ENCODE measurements around the gene SLC35F1.

The SLC35F1 gene

GRCh38 chr6:117986396-117986795, 79.3 kb downstream of the SLC35F1 start:
- no peak for TF ChIP-seq CTCF (conservative IDR thresholded peaks at IDR 0.05; ENCODE audit: low read length)
- no peak for DNase-seq (ENCODE audit: low read depth)

GRCh38 chr6:117989086-117989485, 82.0 kb downstream of the SLC35F1 start:
- DNase-seq (ENCODE audit: low read depth), result no peak
- no peak overlapping the region for H3K4me3 ChIP-seq (ENCODE audit: low read length)
- no peak for TF ChIP-seq CTCF (conservative IDR thresholded peaks at IDR 0.05; ENCODE audit: low read length)

More at GRCh38 chr6:117986396-117986795, 79.3 kb downstream of the SLC35F1 start:
- H3K4me3 ChIP-seq (ENCODE audit: low read length), result no peak overlapping the region

GRCh38 chr6:117990151-117990550, 83.1 kb downstream of the SLC35F1 start:
- H3K4me3 ChIP-seq (ENCODE audit: low read length), result no peak overlapping the region
- DNase-seq (ENCODE audit: low read depth), result no peak
- TF ChIP-seq CTCF (conservative IDR thresholded peaks at IDR 0.05; ENCODE audit: low read length), result no peak

GRCh38 chr6:117992856-117993255, 85.8 kb downstream of the SLC35F1 start:
- no peak for DNase-seq (ENCODE audit: low read depth)
- no peak for TF ChIP-seq CTCF (conservative IDR thresholded peaks at IDR 0.05; ENCODE audit: low read length)

GRCh38 chr6:118012944-118013343, 105.9 kb downstream of the SLC35F1 start:
- H3K4me3 ChIP-seq (ENCODE audit: low read length), result no peak overlapping the region
- DNase-seq (ENCODE audit: low read depth), result no peak
- TF ChIP-seq CTCF (conservative IDR thresholded peaks at IDR 0.05; ENCODE audit: low read length), result no peak

More at GRCh38 chr6:117992856-117993255, 85.8 kb downstream of the SLC35F1 start:
- H3K4me3 ChIP-seq (ENCODE audit: low read length), result no peak overlapping the region

- TF ChIP-seq CTCF (conservative IDR thresholded peaks at IDR 0.05; ENCODE audit: low read length), result no peak
- no peak for DNase-seq (ENCODE audit: low read depth)
- H3K4me3 ChIP-seq (ENCODE audit: low read length), result no peak overlapping the region
Measured at GRCh38 chr6:118016532-118016931, 109.5 kb downstream of the SLC35F1 start.

GRCh38 chr6:118017301-118017848, 110.3 kb downstream of the SLC35F1 start:
- no peak for DNase-seq (ENCODE audit: low read depth)
- H3K4me3 ChIP-seq (ENCODE audit: low read length), result no peak overlapping the region
- TF ChIP-seq CTCF (conservative IDR thresholded peaks at IDR 0.05; ENCODE audit: low read length), result no peak

All from AG10803 (cell line).